Activated CD4-positive, alpha-beta T cell treated with anti-CD3 and anti-CD28 coated beads, Interleukin-2, amount 50 U/mL, for 48 hours (primary cell): Measurements from ENCODE around the gene ATP23.

ENCODE experiments used
- DNase-seq, 2 experiments: peaks; one replicate each; pipeline ENCODE4 v3.0.0-alpha.2; 2020

The ATP23 gene

GRCh38 chr12:57941165-57941894 is at the start of gene ATP23:
Gene ATP23 (plus strand): TSS chr12:57941567. CDS start chr12:57941702, 135 bp downstream.
- peak; percentile 84 to 87 for DNase-seq

- no peak for DNase-seq
Observed at GRCh38 chr12:57892232-57892972, 49.0 kb upstream of the ATP23 start.

GRCh38 chr12:57893431-57894353 is 47.7 kb upstream of the ATP23 start:
- no peak for DNase-seq

GRCh38 chr12:57894399-57895292 is 46.7 kb upstream of the ATP23 start:
- DNase-seq = no peak

- DNase-seq = no peak
Observed at GRCh38 chr12:57895389-57896114, 45.8 kb upstream of the ATP23 start.

GRCh38 chr12:57896115-57896433 is 45.3 kb upstream of the ATP23 start:
- DNase-seq = no peak

- DNase-seq = no peak
Observed at GRCh38 chr12:57896434-57897201, 44.7 kb upstream of the ATP23 start.

- DNase-seq = no peak
Observed at GRCh38 chr12:57897286-57897974, 43.9 kb upstream of the ATP23 start.

- no peak for DNase-seq
Observed at GRCh38 chr12:57898308-57898970, 42.9 kb upstream of the ATP23 start.

- peak; percentile 79 to 86 for DNase-seq
Observed at GRCh38 chr12:57899010-57899662, 42.2 kb upstream of the ATP23 start.

- no peak for DNase-seq
Observed at GRCh38 chr12:57902478-57902969, 38.8 kb upstream of the ATP23 start.

- no peak for DNase-seq
Observed at GRCh38 chr12:57904426-57904825, 36.9 kb upstream of the ATP23 start.

- DNase-seq = peak; percentile 90 to 91
Observed at GRCh38 chr12:57904848-57905811, 36.2 kb upstream of the ATP23 start.

- no peak for DNase-seq
Observed at GRCh38 chr12:57905812-57906475, 35.4 kb upstream of the ATP23 start.

GRCh38 chr12:57906821-57907220 is 34.5 kb upstream of the ATP23 start:
- DNase-seq = no peak

GRCh38 chr12:57907281-57907680 is 34.1 kb upstream of the ATP23 start:
- DNase-seq = no peak

GRCh38 chr12:57908511-57908910 is 32.9 kb upstream of the ATP23 start:
- no peak for DNase-seq
